DMS79 (cell line): ENCODE data around the gene RHO.
A peak's percentile ranks its signal among the peaks of the same experiment; 100 is the strongest.
"Not testable (repeated sequence)": the region's sequence is repeated elsewhere in the genome, so short reads cannot be mapped to it uniquely, and the experiment has no call there.

ENCODE experiments used
- DNase-seq: peaks from one replicate; lab custom pipeline; 2025; lab: John Stamatoyannopoulos, UW

Gene RHO

DNA sequence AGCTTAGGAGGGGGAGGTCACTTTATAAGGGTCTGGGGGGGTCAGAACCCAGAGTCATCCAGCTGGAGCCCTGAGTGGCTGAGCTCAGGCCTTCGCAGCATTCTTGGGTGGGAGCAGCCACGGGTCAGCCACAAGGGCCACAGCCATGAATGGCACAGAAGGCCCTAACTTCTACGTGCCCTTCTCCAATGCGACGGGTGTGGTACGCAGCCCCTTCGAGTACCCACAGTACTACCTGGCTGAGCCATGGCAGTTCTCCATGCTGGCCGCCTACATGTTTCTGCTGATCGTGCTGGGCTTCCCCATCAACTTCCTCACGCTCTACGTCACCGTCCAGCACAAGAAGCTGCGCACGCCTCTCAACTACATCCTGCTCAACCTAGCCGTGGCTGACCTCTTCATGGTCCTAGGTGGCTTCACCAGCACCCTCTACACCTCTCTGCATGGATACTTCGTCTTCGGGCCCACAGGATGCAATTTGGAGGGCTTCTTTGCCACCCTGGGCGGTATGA lies at the start of gene RHO:
TSS of gene RHO (plus strand) at position 51 of the 512 bp plus-strand sequence. CDS start at position 146, 95 bp downstream.
- no peak for DNase-seq

DNA sequence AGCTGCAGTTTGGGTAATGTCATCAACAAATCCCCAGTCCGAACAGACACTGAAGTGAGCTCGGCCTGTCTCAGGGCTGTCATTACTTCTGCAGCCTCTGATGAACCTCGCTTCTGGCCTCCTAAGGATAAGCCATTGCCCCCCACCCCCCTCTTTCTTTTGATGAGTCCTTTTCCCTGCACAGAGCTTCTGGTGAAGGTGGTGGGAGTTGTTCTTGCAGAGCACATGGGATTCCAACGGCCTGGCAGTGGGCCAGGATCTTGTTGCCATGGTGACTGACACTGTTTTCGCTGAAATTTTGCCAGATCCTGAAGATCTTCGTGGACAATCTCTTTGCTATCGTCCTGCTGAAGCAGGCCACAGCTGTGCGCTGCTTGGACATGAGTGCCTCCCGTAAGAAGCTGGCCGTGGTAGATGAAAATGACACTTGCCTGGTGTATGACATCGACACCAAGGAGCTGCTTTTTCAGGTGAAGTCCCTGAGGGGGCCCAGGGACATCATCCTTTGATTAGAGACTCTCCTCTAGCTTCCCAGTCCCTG lies 47.1 kb upstream of the RHO start:
- DNase-seq, result not testable (repeated sequence)

DNA sequence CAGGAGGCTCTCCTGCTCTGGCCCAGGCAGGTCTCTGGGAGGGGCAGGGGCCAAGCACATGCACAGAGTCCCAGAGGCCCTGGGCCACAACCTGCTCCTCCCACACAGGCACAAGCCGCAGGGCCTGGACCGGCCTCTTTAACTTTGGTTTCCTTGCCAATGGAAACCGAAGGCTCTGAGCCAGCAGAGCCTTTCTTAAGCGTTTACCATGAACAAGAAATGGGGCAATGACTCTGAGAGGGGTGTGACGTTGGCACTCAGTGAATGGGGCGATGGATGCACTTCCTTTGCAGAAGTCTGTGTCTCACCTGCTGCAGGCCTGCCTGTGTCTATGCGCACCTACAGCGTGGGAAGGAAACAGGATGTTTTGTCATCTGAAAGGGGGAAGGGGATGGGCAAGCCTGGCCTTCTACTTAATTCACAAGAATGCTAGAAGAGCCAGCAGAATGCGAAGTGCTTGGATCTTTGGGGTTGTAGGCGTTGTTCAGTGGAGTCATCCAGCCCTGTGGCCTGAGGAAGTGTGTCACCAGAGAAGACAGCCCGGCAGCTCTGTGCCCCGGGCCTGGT lies 46.6 kb upstream of the RHO start:
- peak; percentile 3 for DNase-seq

DNA sequence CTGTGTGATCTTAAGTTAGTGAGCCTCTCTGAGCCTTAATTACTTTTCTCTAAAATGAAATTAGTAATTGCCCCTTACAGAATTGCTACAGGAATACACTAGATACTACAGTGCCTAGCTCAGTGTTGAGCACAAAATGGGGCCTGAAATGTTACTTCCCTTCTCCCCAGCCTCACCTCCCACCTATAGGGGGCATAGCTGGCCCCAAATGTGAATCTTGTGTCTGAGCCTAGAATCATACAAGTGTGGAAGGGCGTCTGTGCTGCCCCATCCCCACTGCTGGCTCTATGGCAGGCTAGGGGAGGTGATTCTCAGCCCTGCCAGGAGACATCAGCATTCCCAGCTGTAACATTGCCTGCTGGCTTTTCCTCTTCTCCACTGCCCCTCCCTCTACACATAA lies 45.7 kb upstream of the RHO start:
- DNase-seq, result no peak

DNA sequence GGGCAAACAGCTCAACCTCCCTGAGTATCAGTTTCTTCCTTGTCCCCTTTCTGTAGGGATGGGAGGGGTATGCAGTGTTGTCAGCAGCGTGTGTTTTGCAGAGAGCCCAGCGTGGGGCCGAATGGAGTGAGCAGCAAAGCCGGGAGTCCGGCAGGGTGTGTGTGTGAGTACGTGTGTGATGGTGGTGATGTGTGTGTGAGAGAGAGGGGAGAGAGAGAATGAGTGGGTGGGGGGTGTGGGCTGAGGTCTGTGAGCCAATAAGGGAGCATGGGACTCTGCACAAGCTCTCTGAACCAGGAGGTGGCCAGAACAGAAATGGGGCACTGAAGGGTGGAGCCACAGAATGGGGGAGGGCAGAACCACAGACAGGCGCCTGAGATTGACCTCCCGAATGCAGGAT lies 44.6 kb upstream of the RHO start:
- DNase-seq, result no peak

DNA sequence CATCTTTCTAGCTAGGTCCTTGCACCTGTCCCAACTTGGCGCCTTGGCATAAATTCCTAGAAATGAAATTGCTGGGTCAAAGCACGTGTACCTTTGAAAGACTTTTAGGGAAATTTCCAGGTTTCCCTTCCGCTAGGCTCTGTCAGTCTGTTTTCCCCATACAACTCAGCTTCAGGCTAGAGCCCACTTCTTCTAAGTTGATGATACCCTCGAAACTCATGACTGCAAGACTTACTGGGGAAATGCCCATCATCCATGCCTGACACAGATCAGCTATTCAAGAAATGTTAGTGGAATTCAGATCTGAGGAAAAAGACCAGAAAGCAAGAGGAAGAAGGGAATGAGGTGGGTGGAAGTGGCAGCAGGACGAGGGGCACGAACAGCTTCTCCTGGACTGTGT lies 43.3 kb upstream of the RHO start:
- not testable (repeated sequence) for DNase-seq

DNA sequence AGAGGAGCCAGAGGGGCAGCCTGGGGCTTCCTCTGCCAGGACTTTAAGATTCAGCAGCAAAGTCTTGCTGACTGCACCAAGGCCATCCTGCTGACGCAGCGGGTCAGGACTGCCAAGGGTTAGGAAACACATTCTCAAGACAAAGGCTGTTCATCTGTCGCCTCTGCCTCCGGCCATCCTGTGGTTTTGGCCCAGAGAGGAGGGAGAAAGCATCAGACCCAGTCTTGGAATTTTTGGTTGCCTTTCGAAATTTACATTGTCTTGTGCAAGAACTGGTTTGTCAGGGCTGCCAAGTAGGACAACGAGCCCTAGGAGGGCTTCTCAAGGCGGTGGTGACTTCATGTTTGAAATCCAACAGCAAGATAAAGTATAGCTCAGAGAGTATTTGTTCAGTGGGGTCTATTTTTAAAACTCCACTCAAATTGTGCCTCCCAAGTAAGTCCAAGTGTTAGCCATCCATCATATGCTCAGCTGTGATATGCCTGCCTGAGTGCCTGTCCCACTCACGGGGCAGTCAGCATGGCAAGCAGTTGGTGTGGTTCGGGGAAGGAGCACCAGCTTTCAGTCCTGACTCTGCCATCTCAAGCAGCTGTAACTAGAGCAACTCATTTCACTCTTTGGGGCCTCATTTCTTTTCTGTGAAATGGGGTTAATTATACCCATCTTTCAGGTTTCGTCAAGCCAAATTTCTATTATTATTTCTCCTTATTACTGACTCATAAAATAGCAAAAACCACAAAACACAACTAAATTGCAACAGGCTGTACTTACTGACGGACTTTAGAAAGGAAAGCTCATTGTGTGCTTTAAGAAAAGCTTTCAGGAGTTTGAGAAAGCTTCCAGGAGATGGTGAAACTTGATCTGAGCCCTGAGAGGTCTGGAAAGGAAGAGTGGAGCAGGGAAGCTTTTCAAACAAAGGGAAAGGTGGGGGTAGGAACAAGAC lies 42.4 kb upstream of the RHO start:
- DNase-seq, result peak; percentile 23

DNA sequence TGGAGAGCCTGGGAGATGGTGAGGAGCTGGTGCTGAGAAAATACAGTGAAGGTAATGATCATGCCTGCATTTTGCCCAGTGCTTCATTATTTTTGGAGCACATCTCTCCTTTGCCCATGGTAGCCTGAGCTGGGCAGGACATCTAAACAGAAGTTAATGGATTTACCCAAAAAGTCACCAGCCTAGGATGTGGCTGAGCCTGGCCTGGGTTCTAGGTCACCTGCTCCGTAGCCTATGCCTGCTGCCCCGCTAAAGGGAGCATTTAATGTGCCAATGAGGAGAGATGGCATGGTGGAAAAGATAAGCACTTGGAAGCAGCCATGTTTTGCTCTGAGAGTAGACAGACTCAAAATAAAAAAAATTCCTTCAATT lies 41.8 kb upstream of the RHO start:
- no peak for DNase-seq

DNA sequence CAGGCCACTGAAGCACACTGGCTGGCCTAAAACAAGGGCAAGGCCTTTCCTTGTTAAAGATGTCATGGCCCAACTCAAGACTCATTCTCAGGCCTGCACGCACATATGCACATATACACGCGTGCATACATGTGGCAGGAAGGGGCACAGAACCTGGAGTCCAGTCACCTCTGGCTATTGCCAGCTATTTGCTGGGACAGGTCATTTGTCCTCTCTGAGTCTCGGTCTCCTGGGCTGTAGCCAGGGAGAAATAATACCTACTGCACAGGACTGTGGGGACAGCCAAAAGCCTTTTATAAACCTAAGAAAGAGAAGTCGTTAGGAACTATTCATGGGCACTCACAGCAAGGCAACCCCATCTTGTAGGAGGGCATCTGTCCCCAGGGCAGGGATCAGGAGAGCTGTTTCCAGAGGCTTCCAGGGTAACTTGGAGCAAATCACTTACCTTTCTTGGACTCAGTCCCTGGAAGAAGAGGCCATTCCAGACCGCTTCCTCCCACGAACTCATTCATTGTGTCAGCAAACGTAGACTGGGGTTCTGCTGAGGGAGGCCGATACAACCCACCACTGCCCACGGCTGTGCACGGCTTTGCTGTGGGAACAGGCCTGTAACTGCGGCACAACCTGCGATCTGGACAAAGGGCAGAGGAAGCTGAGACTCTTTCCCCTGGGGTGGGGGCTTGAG lies 41.1 kb upstream of the RHO start:
- DNase-seq, result no peak

DNA sequence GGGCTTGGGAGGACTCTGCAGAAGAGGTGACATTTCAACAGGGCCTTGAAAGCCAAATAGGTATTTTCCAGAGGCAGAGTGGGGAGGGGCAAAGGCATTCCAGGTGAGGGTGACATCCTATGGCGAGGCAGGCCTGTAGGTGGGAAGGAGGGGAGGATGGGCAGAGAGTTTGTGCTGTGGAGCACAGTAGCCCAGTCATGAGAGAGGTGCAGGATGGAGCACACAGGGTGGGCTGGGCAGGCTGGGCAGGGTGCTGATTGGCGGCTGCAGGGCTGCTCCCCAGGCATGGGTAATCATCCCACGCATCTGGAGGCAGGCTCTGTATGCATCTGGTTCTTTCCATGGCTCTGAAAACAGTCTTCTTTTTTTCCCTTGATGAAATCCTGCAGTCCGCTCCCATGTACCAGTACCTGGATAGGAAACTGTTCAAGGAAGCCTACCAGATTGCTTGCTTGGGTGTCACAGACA lies 40.5 kb upstream of the RHO start:
- not testable (repeated sequence) for DNase-seq

DNA sequence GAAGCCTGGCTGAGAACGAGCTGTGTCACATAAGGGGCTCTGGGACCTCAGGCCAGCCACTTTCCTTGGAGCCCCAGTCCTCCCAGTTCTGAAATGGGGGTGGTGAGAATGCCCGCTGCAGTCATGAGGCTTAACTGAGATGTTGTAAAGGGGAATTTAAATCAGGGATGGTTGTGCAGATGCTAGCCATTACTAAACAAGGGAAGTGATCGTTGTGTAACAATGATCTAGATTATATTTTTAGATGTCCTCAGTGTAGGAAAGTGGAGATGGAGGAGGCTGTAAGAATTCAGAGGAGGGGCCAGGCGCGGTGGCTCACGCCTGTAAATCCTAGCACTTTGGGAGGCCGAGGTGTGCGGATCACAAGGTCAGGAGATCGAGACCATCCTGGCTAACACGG lies 39.2 kb upstream of the RHO start:
- DNase-seq, result not testable (repeated sequence)

DNA sequence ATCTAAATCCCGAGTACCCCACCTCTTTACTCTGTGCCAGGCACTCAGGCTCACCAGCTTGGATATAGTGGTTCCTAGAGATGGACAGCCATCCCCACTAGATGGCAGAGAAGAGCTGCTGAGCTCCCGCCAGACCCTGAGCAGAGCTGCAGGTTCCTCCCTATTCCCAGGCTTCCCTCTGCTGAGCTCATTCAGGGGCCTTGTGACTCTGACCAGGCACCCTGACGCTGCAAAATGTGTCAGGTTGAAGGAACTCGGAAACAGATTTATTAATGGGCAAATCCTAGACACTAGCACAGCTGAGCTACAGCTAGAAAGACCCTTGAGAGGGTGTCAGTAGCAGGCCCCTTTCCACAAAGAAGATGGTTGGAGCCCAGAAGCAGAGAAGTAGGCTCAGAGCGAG lies 38.2 kb upstream of the RHO start:
- peak; percentile 46 for DNase-seq

DNA sequence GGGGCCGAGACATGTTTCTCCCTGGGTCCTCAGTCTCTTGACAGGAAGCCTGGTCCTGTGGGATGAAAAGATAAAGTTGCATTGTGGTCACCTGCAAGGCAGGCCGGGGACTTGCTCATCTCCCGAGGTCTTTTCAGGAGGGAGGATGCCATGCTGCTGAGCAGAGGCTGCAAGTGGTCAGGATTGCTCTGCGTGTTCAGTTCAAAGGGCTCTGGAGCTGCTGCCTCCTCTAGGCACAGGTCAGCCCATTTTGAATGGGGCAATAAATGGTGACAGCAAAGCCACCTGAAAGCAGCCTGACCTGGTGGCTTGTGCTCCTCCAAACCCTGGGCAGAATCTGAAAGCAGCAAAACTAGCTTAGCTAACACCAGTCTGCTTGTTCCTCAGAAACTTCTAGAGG lies 37.4 kb upstream of the RHO start:
- not testable (repeated sequence) for DNase-seq

DNA sequence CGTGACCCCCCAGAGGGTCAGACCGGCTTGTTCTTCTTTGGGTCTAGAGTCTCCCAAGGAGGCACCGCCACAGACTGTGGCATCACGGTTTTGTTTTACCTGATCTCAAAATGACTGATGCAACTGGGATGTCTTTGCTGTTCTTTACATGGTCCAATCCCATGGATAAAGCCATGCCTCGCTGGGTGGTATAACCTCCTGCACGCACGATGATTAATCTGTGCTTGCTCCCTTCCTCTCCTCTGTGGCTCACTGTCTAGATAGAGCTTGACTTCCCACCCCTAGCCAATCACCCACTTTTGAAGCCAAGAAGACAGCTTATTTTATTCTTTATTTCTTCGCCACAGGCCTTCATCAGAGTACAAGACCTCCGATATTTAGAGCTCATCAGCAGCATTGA lies 36.6 kb upstream of the RHO start:
- no peak for DNase-seq

DNA sequence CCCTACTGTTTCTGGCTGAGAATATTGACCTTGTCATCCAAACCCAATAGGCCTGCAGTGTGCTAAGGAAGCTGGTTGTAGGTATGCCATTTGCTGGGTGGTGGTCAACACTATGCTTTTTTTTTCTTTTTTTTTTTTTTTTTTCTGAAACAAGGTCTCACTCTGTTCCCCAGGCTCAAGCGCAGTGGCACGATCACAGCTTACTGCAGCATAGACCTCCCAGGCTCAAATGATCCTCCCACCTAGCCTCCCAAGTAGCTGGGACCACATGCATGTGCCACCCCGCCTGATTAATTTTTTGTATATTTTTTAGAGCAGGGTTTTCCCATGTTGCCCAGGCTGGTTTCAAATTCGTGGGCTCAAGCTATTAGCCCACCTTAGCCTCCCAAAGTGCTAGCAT lies 35.7 kb upstream of the RHO start:
- DNase-seq, result no peak

DNA sequence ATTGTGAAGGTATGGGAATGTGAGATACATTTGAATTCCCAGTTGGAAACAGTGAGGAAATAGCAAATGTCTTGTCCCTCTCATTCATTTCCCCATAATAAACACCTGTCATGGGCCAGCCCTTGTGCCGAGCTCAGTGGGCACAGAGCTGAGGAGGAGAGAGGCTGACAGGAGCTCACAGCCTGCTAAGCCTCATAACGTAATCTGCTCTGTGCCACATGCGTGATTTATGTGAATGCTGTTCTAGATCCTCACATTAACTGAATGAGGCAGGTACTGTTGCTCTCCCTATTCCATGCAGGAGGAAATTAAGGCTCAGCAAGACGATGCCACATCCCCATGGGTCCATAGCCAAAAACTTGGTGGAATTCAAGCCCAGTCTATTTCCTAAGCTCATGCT lies 35.2 kb upstream of the RHO start:
- no peak for DNase-seq

DNA sequence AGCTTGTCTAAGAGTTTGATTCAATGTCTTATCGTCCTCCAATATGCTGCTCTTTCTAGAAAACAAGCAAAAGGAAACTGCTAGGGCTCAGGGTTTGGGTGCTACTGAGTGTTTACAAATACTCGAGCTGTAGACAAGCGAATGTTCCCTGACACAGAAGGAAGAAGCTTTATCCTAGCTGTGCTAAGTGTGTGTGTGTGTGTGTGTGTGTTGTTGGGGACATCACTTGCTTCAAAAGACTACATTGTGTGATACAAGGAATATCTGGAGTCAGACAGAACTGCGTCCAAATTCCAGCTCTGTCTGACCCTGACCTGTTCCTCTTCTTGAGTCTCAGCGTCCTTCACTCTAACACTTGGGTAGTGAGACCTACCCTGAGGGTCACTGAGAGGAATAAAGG lies 33.9 kb upstream of the RHO start:
- not testable (repeated sequence) for DNase-seq

DNA sequence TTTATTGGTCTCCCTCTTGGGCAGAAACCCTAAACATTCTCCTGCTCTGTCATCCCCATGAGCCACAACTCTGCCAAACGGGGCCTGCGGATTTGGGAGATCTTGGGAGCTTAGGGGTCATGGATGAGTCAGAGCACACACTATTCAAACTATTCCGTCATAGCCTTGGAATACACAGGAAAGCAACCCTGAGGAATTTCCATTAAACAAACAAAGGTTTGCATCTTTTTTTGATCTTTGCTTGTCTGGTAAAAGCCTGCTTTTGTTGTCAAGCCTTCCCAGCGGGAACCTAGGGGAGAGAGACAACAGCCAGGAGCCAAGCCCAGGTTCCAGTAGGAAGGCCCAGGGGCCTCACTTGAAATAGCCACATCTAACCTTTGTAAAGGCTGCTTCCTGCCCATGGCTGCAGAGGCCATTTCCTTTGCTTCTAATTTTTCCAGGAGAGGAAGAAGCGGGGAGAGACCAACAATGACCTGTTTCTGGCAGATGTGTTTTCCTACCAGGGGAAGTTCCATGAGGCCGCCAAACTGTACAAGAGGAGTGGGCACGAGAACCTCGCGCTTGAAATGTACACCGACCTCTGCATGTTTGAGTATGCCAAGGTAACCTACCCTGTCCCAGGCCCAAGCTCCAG lies 33.3 kb upstream of the RHO start:
- not testable (repeated sequence) for DNase-seq

DNA sequence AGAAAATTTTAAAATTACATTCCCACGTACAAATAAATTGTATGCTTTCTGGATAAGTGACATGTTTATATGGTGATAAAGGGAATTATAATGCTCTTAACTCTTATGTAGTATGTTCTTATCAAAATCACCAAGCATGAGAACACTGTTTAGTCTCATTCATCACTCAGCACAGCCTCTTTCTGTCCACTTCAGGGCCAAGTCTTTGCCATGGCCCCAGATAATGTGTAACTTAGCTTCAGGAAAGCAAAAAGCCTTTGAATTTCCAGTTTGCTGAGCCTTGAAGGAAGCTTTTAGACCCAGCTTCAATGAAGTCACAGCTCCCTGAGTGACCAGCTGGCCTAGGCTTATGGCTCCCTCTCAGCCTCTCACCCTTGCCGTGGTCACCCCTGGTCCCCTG lies 30.6 kb upstream of the RHO start:
- DNase-seq, result peak; percentile 59

DNA sequence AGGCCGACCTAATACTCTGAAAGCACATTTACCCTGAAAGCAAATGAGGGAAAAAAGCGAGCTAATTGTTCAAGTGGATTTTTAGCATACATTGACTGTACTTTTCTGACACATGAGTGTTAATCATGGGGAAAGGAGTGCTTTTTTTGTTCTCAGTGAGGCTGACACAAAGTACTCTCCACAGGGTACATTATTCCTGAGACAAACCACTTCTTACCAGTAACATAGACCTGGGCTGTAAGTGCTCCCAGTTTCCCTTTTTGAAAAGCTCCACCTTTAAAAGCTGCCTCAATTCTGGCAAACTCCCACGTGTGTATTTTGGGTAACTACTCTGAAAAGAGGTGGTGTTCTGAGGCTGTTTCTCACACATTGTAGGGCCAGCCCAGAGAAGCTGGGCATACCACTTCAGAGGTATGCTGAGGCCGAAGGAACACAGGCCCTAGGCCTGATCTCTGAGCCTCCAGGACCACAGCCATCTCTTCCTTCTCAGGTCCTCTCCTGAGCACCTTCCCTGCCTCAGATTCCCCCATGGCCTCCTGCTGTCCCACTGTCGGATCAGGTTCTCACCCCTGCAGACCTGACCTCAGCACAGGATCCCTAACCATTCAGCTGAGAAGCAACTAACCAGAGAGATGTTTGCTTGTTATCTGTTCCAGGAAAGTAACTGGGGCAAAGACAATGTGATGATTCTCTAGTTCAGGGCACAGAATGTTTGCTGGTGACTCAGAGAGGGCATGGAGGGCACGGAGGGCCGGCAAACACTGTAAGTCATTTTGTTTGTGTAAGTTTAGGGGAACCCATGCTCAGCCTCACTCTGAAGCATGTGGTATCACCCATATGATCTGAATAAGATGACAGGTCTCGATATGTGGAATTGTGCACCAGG lies 29.6 kb upstream of the RHO start:
- not testable (repeated sequence) for DNase-seq
